HL-60 (cell line): ENCODE measurements around the gene CBLN3.

ENCODE experiments used
- DNase-seq, 2 experiments: peaks; one replicate each; pipeline ENCODE4 v3.0.0-alpha.2; 2010 to 2020; ENCODE audit warnings: low read depth in 1 of 2, low spot score in 1 of 2
- H3K27ac ChIP-seq: fragments of 250-450 bp; sonication (Bioruptor Pico); replicated peaks from 2 replicates; pipeline ENCODE4 v1.5.1; 2020; ENCODE audit warnings: mild to moderate bottlenecking, moderate library complexity
- H3K27me3 ChIP-seq: fragments of 250-450 bp; sonication (Bioruptor Pico); 2 replicates; pipeline ENCODE4 v1.5.1; 2021; ENCODE audit warnings: mild to moderate bottlenecking, moderate library complexity; ENCODE audit not compliant: insufficient read depth, poor library complexity, severe bottlenecking
- H3K4me3 ChIP-seq: replicated peaks from 2 replicates; pipeline ENCODE4 v1.5.1; 2011; ENCODE audit warnings: mild to moderate bottlenecking, control low read depth, low read length; ENCODE audit not compliant: insufficient read depth
- CTCF ChIP-seq: IDR thresholded peaks from one replicate; pipeline ENCODE4 v1.5.1; 2011; ENCODE audit warnings: low read length, control low read depth, inconsistent platforms; ENCODE audit not compliant: insufficient read depth
- GABPA ChIP-seq: IDR thresholded peaks from 2 replicates; pipeline ENCODE4 v1.6.1; 2012; ENCODE audit warnings: low read depth
- POLR2AphosphoS5 ChIP-seq: IDR thresholded peaks from 2 replicates; pipeline ENCODE4 v1.6.1; 2012; ENCODE audit warnings: low read depth
- SPI1 ChIP-seq: IDR thresholded peaks from 2 replicates; pipeline ENCODE4 v1.6.1; 2012; ENCODE audit warnings: low read depth, mild to moderate bottlenecking, borderline replicate concordance
- TF ChIP-seq, protein P1 (sequence below): IDR thresholded peaks from 2 replicates; pipeline ENCODE4 v1.6.1; 2012; ENCODE audit warnings: low read depth; ENCODE audit not compliant: insufficient replicate concordance

Gene CBLN3

GRCh38 chr14:24422261-24422660, 7.2 kb downstream of the CBLN3 start:
- TF ChIP-seq GABPA = no peak
- TF ChIP-seq, protein P1, sequence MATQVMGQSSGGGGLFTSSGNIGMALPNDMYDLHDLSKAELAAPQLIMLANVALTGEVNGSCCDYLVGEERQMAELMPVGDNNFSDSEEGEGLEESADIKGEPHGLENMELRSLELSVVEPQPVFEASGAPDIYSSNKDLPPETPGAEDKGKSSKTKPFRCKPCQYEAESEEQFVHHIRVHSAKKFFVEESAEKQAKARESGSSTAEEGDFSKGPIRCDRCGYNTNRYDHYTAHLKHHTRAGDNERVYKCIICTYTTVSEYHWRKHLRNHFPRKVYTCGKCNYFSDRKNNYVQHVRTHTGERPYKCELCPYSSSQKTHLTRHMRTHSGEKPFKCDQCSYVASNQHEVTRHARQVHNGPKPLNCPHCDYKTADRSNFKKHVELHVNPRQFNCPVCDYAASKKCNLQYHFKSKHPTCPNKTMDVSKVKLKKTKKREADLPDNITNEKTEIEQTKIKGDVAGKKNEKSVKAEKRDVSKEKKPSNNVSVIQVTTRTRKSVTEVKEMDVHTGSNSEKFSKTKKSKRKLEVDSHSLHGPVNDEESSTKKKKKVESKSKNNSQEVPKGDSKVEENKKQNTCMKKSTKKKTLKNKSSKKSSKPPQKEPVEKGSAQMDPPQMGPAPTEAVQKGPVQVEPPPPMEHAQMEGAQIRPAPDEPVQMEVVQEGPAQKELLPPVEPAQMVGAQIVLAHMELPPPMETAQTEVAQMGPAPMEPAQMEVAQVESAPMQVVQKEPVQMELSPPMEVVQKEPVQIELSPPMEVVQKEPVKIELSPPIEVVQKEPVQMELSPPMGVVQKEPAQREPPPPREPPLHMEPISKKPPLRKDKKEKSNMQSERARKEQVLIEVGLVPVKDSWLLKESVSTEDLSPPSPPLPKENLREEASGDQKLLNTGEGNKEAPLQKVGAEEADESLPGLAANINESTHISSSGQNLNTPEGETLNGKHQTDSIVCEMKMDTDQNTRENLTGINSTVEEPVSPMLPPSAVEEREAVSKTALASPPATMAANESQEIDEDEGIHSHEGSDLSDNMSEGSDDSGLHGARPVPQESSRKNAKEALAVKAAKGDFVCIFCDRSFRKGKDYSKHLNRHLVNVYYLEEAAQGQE = no peak
- TF ChIP-seq SPI1 = no peak
- no peak for TF ChIP-seq POLR2AphosphoS5
- no peak for TF ChIP-seq CTCF
- Histone ChIP-seq H3K27me3 (no peaks in the 10 kb centered on the region), H3K27ac (no peak overlapping the region), H3K4me3 (no peak overlapping the region)
- peak in 1 of 2 experiments; percentile 31 for DNase-seq

GRCh38 chr14:24418492-24418873, 11.0 kb downstream of the CBLN3 start:
- H3K27ac ChIP-seq = no peak overlapping the region
- TF ChIP-seq POLR2AphosphoS5 (no peak), SPI1 (no peak), CTCF (no peak), GABPA (no peak)
- TF ChIP-seq, protein P1 = no peak
- DNase-seq = no peak
- no peaks in the 10 kb centered on the region for H3K27me3 ChIP-seq
- H3K4me3 ChIP-seq = no peak overlapping the region

GRCh38 chr14:24417832-24418491, 11.5 kb downstream of the CBLN3 start:
- no peak overlapping the region for H3K27ac ChIP-seq
- no peaks in the 10 kb centered on the region for H3K27me3 ChIP-seq
- DNase-seq = no peak
- H3K4me3 ChIP-seq = no peak overlapping the region
- TF ChIP-seq SPI1 (no peak), GABPA (no peak), POLR2AphosphoS5 (no peak), CTCF (no peak)
- TF ChIP-seq, protein P1 = no peak
